GM23338 (cell line): Measurements from ENCODE around the gene CDC23. TPM values are rescaled to one million over a fixed set of nuclear protein-coding genes. Genes with fewer than 3 reads are reported as not detected.

Source experiments
- ATAC-seq: fragments of 200-7000 bp; cut with Tn5 transposase; 3 replicates; pipeline ENCODE4 v1.9.1; 2020
- DNase-seq: peaks from one replicate; pipeline ENCODE4 v3.0.0-alpha.2; 2015; ENCODE audit warnings: low spot score
- H2AFZ ChIP-seq: fragments of 200-600 bp; sonication (generic); 2 replicates; pipeline ENCODE4 v1.8.0; 2016; ENCODE audit warnings: antibody characterized with exemption, mild to moderate bottlenecking, moderate library complexity
- H3F3A ChIP-seq: fragments of 200-600 bp; sonication (generic); replicated peaks from 2 replicates; pipeline ENCODE4 v1.8.0; 2017; ENCODE audit warnings: antibody characterized with exemption, mixed run types, low read depth
- H3K27ac ChIP-seq: fragments of 200-600 bp; sonication (generic); 2 replicates; pipeline ENCODE4 v1.6.1; 2016; ENCODE audit warnings: low read depth
- H3K27me3 ChIP-seq: fragments of 200-600 bp; sonication (generic); 2 replicates; pipeline ENCODE4 v1.8.0; 2016; ENCODE audit warnings: mild to moderate bottlenecking, mixed run types, moderate library complexity; ENCODE audit not compliant: insufficient read depth
- H3K36me3 ChIP-seq: fragments of 200-600 bp; sonication (generic); 2 replicates; pipeline ENCODE4 v1.8.0; 2016; ENCODE audit warnings: mild to moderate bottlenecking; ENCODE audit not compliant: insufficient read depth
- H3K4me1 ChIP-seq: fragments of 200-600 bp; sonication (generic); 2 replicates; pipeline ENCODE4 v1.8.0; 2016; ENCODE audit warnings: mild to moderate bottlenecking, moderate library complexity; ENCODE audit not compliant: insufficient read depth
- H3K4me2 ChIP-seq: fragments of 200-600 bp; sonication (generic); 2 replicates; pipeline ENCODE4 v1.7.1; 2017; ENCODE audit warnings: mixed run types
- H3K4me3 ChIP-seq: fragments of 200-600 bp; sonication (generic); 2 replicates; pipeline ENCODE4 v1.6.1; 2016; ENCODE audit warnings: mixed run types
- H3K79me2 ChIP-seq: fragments of 200-600 bp; sonication (generic); replicated peaks from 2 replicates; pipeline ENCODE4 v1.8.0; 2017; ENCODE audit warnings: mild to moderate bottlenecking; ENCODE audit not compliant: insufficient read depth
- H3K9me2 ChIP-seq: fragments of 200-600 bp; sonication (generic); 2 replicates; pipeline ENCODE4 v1.8.0; 2017; ENCODE audit not compliant: insufficient read depth
- H4K20me1 ChIP-seq: fragments of 200-600 bp; sonication (generic); replicated peaks from 2 replicates; pipeline ENCODE4 v1.8.0; 2017; ENCODE audit warnings: mild to moderate bottlenecking; ENCODE audit not compliant: insufficient read depth
- H3K27ac Mint-ChIP-seq: 2 replicates; pipeline ENCODE4 v1.8.0; 2020; ENCODE audit warnings: inconsistent platforms, mild to moderate bottlenecking, moderate library complexity, mixed read lengths
- H3K27me3 Mint-ChIP-seq: 3 replicates; pipeline ENCODE4 v1.8.0; 2022; ENCODE audit warnings: low read depth, mild to moderate bottlenecking, moderate library complexity, mixed read lengths, inconsistent platforms; ENCODE audit not compliant: insufficient read depth, poor library complexity
- H3K36me3 Mint-ChIP-seq: 3 replicates; pipeline ENCODE4 v1.8.0; 2021; ENCODE audit warnings: low read depth, mild to moderate bottlenecking, inconsistent platforms, moderate library complexity, mixed read lengths
- H3K4me1 Mint-ChIP-seq: 3 replicates; pipeline ENCODE4 v1.8.0; 2020; ENCODE audit warnings: mild to moderate bottlenecking, inconsistent platforms, mixed read lengths
- H3K4me3 Mint-ChIP-seq: 3 replicates; pipeline ENCODE4 v1.8.0; 2021; ENCODE audit warnings: moderate library complexity, mild to moderate bottlenecking, inconsistent platforms, mixed read lengths
- H3K9me3 Mint-ChIP-seq: 3 replicates; pipeline ENCODE4 v1.8.0; 2020; ENCODE audit warnings: moderate library complexity, mild to moderate bottlenecking, inconsistent platforms, mixed read lengths
- CREB1 ChIP-seq: fragments of 250-450 bp; sonication (Bioruptor Pico); IDR thresholded peaks from 2 replicates; pipeline ENCODE4 v1.5.0; 2020; ENCODE audit warnings: low read depth, mild to moderate bottlenecking, moderate library complexity
- ETS1 ChIP-seq: IDR thresholded peaks from 2 replicates; pipeline ENCODE4 v1.6.1; 2016; ENCODE audit warnings: antibody characterized with exemption
- EZH2 ChIP-seq: fragments of 200-600 bp; sonication (generic); IDR thresholded peaks from one replicate; pipeline ENCODE4 v1.8.0; 2017; ENCODE audit warnings: antibody characterized with exemption, mild to moderate bottlenecking, low read depth; ENCODE audit not compliant: unreplicated experiment
- EZH2phosphoT487 ChIP-seq: fragments of 200-600 bp; sonication (generic); IDR thresholded peaks from one replicate; pipeline ENCODE4 v1.8.1; 2018; ENCODE audit warnings: antibody characterized with exemption; ENCODE audit not compliant: unreplicated experiment
- JUNB ChIP-seq: IDR thresholded peaks from one replicate; pipeline ENCODE4 v1.6.1; 2016; ENCODE audit warnings: antibody characterized with exemption; ENCODE audit not compliant: unreplicated experiment
- NANOG ChIP-seq: IDR thresholded peaks from 2 replicates; pipeline ENCODE4 v1.6.1; 2016; ENCODE audit warnings: antibody characterized with exemption, borderline replicate concordance
- POLR2AphosphoS5 ChIP-seq: IDR thresholded peaks from 2 replicates; pipeline ENCODE4 v1.6.1; 2016; ENCODE audit warnings: antibody characterized with exemption, low read depth
- STAT1 ChIP-seq: IDR thresholded peaks from one replicate; pipeline ENCODE4 v1.6.1; 2016; ENCODE audit warnings: antibody characterized with exemption; ENCODE audit not compliant: unreplicated experiment
- ZNF114 ChIP-seq: fragments of 250-450 bp; sonication (Bioruptor Pico); IDR thresholded peaks from 2 replicates; pipeline ENCODE4 v1.5.0; 2020; ENCODE audit warnings: mild to moderate bottlenecking, moderate library complexity
- ZNF331 ChIP-seq: fragments of 250-450 bp; sonication (Bioruptor Pico); IDR thresholded peaks from 2 replicates; pipeline ENCODE4 v1.5.0; 2020; ENCODE audit warnings: low read depth, mild to moderate bottlenecking, moderate library complexity
- ZNF462 ChIP-seq: fragments of 250-450 bp; sonication (Bioruptor Pico); IDR thresholded peaks from 2 replicates; pipeline ENCODE4 v1.5.0; 2020; ENCODE audit warnings: mild to moderate bottlenecking, moderate library complexity
- polyA plus RNA-seq: library from polyadenylated mRNA; unstranded; fragments of >200 nt; fragmentation: Nextera tagmentation; extraction: Ambion mirVana; gene quantifications from 2 replicates; pipeline ENCODE4 v1.2.1, GENCODE V29; 2016
- total RNA-seq: library from RNA; depleted of rRNA; stranded (reverse); fragments of >200 nt; shearing (Covaris generic); gene quantifications from 2 replicates; pipeline ENCODE4 v1.2.3, GENCODE V29; 2014
- TF ChIP-seq, protein P1 (sequence below): IDR thresholded peaks from one replicate; pipeline ENCODE4 v1.6.1; 2018; ENCODE audit warnings: antibody characterized with exemption; ENCODE audit not compliant: unreplicated experiment
- TF ChIP-seq, protein P2 (sequence below), 2 experiments: fragments of 200-600 bp in 1 of 2; sonication (generic) in 1 of 2; conservative IDR thresholded peaks; 2 replicates each; pipeline versions ENCODE4 v1.5.1 to v1.6.1; 2016 to 2017; ENCODE audit warnings: antibody characterized with exemption in 2 of 2, low read depth in 2 of 2, mild to moderate bottlenecking in 2 of 2, moderate library complexity in 1 of 2

CDC23 gene
- total and polyA plus RNA-seq, 2 experiments from 2014 or later, result 28.0 to 45.9 TPM

DNA sequence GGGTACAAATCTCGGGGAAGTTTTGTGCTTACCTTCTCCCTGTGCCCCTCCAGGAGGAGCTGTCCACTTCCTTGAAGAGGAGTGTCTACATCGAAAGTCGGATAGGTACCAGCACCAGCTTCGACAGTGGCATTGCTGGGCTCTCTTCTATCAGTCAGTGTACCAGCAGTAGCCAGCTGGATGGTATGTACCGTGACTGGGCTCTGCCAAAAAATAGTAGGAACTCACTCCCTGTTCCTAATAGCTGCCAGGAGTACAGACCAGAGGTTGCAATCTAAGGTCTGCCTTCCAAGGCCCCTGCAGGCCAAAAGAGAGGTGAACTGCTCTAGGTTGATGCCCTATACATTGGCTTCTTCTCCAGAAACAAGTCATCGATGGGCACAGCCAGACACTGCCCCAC, 30.3 kb downstream of the CDC23 start:
- H3K27me3 ChIP-seq, result no peaks in the 10 kb centered on the region
- DNase-seq, result no peak
- no peak overlapping the region for H3K4me3 ChIP-seq
- 0 out of 2 replicates have a peak, but pooled peaks cover 10% of the 10 kb centered on the region for H3F3A ChIP-seq
- Mint-ChIP-seq H3K4me3 (no peak overlapping the region), H3K27ac (no peak overlapping the region), H3K9me3 (no peaks in the 10 kb centered on the region), H3K27me3 (peaks cover 6% of the 10 kb centered on the region), H3K4me1 (peaks cover 2% of the 10 kb centered on the region; the same call in 1 of the 3 replicates), H3K36me3 (peaks cover 68% of the 10 kb centered on the region)
- H3K27ac ChIP-seq, result no peak overlapping the region
- no peak overlapping the region for H3K4me2 ChIP-seq
- peaks cover 24% of the 10 kb centered on the region for H3K79me2 ChIP-seq
- H3K4me1 ChIP-seq, result peaks cover 7% of the 10 kb centered on the region; the same call in 1 of the 2 replicates
- H3K36me3 ChIP-seq, result peaks cover 68% of the 10 kb centered on the region
- ATAC-seq, result no peak
- no peak overlapping the region for H2AFZ ChIP-seq
- TF ChIP-seq ZNF331 (CRISPR knock-in tag) (no peak), NANOG (no peak), CREB1 (CRISPR knock-in tag) (no peak), EZH2 (no peak), ZNF114 (CRISPR knock-in tag) (no peak), EZH2phosphoT487 (no peak), POLR2AphosphoS5 (no peak), ZNF462 (no peak), ETS1 (no peak), STAT1 (no peak), JUNB (no peak)
- TF ChIP-seq, protein P1, sequence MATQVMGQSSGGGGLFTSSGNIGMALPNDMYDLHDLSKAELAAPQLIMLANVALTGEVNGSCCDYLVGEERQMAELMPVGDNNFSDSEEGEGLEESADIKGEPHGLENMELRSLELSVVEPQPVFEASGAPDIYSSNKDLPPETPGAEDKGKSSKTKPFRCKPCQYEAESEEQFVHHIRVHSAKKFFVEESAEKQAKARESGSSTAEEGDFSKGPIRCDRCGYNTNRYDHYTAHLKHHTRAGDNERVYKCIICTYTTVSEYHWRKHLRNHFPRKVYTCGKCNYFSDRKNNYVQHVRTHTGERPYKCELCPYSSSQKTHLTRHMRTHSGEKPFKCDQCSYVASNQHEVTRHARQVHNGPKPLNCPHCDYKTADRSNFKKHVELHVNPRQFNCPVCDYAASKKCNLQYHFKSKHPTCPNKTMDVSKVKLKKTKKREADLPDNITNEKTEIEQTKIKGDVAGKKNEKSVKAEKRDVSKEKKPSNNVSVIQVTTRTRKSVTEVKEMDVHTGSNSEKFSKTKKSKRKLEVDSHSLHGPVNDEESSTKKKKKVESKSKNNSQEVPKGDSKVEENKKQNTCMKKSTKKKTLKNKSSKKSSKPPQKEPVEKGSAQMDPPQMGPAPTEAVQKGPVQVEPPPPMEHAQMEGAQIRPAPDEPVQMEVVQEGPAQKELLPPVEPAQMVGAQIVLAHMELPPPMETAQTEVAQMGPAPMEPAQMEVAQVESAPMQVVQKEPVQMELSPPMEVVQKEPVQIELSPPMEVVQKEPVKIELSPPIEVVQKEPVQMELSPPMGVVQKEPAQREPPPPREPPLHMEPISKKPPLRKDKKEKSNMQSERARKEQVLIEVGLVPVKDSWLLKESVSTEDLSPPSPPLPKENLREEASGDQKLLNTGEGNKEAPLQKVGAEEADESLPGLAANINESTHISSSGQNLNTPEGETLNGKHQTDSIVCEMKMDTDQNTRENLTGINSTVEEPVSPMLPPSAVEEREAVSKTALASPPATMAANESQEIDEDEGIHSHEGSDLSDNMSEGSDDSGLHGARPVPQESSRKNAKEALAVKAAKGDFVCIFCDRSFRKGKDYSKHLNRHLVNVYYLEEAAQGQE, result no peak
- TF ChIP-seq, protein P2, sequence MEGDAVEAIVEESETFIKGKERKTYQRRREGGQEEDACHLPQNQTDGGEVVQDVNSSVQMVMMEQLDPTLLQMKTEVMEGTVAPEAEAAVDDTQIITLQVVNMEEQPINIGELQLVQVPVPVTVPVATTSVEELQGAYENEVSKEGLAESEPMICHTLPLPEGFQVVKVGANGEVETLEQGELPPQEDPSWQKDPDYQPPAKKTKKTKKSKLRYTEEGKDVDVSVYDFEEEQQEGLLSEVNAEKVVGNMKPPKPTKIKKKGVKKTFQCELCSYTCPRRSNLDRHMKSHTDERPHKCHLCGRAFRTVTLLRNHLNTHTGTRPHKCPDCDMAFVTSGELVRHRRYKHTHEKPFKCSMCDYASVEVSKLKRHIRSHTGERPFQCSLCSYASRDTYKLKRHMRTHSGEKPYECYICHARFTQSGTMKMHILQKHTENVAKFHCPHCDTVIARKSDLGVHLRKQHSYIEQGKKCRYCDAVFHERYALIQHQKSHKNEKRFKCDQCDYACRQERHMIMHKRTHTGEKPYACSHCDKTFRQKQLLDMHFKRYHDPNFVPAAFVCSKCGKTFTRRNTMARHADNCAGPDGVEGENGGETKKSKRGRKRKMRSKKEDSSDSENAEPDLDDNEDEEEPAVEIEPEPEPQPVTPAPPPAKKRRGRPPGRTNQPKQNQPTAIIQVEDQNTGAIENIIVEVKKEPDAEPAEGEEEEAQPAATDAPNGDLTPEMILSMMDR (conservative IDR thresholded peaks at IDR 0.05; ENCODE audit: low read depth in 2 of 2), result no peak
- no peaks in the 10 kb centered on the region for H3K9me2 ChIP-seq
- H4K20me1 ChIP-seq, result peaks cover 3% of the 10 kb centered on the region
